GM10847 (cell line): Measurements from ENCODE around the gene ARAP3.

Source experiments
- POLR2A ChIP-seq: IDR thresholded peaks from 2 replicates; pipeline ENCODE4 v1.6.1; 2011; ENCODE audit not compliant: insufficient read length; ENCODE audit errors: extremely low read depth

The ARAP3 gene

GRCh38 chr5:141638771-141639170, 43.3 kb downstream of the ARAP3 start:
- TF ChIP-seq POLR2A: no peak

- no peak for TF ChIP-seq POLR2A
Observed at GRCh38 chr5:141637767-141638419, 44.1 kb downstream of the ARAP3 start.

GRCh38 chr5:141637123-141637766, 44.8 kb downstream of the ARAP3 start:
- no peak for TF ChIP-seq POLR2A

GRCh38 chr5:141636413-141637122, 45.5 kb downstream of the ARAP3 start, which contains the start of the genes HDAC3 and RELL2:
Gene HDAC3, minus strand, starts transcription at chr5:141636849. Its CDS starts 59 bp downstream, at chr5:141636790.
Gene RELL2, plus strand, starts transcription at chr5:141636997. Its CDS starts 1,229 bp downstream, at chr5:141638226.
- TF ChIP-seq POLR2A: peak; percentile 82

- TF ChIP-seq POLR2A: no peak
Observed at GRCh38 chr5:141636106-141636412, 46.0 kb downstream of the ARAP3 start.

- TF ChIP-seq POLR2A: no peak
Observed at GRCh38 chr5:141635646-141636045, 46.4 kb downstream of the ARAP3 start.

- no peak for TF ChIP-seq POLR2A
Observed at GRCh38 chr5:141634720-141635119, 47.3 kb downstream of the ARAP3 start.

- no peak for TF ChIP-seq POLR2A
Observed at GRCh38 chr5:141633871-141634561, 48.0 kb downstream of the ARAP3 start.

GRCh38 chr5:141632650-141633049, 49.4 kb downstream of the ARAP3 start:
- TF ChIP-seq POLR2A: no peak

GRCh38 chr5:141630570-141631140, 51.4 kb downstream of the ARAP3 start:
- no peak for TF ChIP-seq POLR2A

GRCh38 chr5:141628175-141628788, 53.7 kb downstream of the ARAP3 start:
- TF ChIP-seq POLR2A: no peak

GRCh38 chr5:141623611-141624010, 58.4 kb downstream of the ARAP3 start:
- no peak for TF ChIP-seq POLR2A

GRCh38 chr5:141623186-141623585, 58.8 kb downstream of the ARAP3 start:
- TF ChIP-seq POLR2A: no peak

- peak; percentile 82 for TF ChIP-seq POLR2A
Observed at GRCh38 chr5:141618804-141619554, 63.1 kb downstream of the ARAP3 start, which contains the start of gene DIAPH1. Gene DIAPH1, minus strand, starts transcription at chr5:141619000. Its CDS starts 86 bp downstream, at chr5:141618914.
